ENCODE results near the gene NDC1.

Gene NDC1

DNA sequence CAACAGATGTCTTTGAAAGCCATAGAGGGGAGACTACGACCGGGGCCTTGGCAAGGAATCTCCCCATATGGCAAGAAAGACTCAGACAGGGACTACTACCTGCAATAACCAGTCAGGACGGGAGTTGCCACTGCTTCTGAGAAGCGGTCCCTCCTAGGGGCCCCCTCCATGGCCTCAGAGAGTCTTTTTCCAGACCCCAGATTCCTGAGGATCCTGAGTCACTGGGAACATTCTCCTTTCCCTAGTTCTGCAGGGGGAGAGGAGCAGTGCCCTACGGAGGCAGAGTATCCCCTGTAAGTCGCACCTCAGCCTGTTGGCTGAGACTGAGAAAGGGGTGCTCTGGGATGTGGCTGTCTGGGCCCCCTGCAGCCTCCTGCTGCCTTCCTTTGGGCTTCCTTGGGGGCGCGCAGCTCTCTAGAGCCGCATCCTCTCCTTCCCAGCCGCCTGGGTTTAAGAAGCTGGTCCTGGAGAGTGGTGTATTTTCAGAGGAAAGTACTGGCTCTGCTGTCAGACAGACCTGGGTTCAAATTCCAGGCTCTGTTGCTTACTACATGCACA, 107.0 kb downstream of the NDC1 start:
- no peak for DNase-seq (ENCODE audit: low spot score)
- in situ Hi-C loops (cut with MboI; ENCODE audit: low sequenced_read_pairs, unreplicated experiment): no loop called here

DNA sequence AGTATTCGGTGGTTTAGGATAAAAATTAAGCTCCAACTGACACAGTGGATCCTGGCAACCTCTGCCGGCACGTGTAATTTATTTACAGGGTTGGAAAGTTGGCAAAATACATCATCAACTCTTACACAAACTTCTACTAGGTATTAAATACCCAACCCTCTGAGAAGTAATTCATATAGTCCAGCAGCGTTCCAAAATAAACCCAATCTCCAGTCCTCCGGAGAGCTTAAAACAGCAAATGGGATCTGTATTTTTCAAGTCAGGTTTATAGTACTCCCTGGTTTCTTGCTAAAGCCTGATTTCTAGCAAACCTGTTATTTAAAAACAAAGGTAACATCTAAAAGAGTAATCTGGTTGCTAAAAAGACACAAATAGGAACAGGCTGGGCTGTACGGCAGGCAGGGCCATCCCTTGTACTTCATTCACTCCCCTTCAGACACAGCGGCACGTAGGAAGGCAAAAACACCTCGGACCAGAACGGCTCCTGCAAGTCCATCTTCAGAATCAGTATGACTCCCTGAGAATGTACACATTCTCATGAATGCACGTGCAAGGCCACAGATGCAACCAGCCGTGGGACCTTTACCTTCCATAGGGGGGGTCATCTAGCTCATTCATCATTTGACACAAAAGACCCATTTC, 107.8 kb downstream of the NDC1 start:
- in situ Hi-C loops (cut with MboI; ENCODE audit: low sequenced_read_pairs, unreplicated experiment): no loop called here
- TF ChIP-seq, protein P1, sequence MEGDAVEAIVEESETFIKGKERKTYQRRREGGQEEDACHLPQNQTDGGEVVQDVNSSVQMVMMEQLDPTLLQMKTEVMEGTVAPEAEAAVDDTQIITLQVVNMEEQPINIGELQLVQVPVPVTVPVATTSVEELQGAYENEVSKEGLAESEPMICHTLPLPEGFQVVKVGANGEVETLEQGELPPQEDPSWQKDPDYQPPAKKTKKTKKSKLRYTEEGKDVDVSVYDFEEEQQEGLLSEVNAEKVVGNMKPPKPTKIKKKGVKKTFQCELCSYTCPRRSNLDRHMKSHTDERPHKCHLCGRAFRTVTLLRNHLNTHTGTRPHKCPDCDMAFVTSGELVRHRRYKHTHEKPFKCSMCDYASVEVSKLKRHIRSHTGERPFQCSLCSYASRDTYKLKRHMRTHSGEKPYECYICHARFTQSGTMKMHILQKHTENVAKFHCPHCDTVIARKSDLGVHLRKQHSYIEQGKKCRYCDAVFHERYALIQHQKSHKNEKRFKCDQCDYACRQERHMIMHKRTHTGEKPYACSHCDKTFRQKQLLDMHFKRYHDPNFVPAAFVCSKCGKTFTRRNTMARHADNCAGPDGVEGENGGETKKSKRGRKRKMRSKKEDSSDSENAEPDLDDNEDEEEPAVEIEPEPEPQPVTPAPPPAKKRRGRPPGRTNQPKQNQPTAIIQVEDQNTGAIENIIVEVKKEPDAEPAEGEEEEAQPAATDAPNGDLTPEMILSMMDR (IDR thresholded peaks at IDR 0.05; ENCODE audit: borderline replicate concordance, control extremely low read depth, extremely low read depth, insufficient read depth, missing control alignments): no peak
- no peak for DNase-seq (ENCODE audit: low spot score)

More for the DNA sequence above, 107.0 kb downstream of the NDC1 start:
- TF ChIP-seq, protein P1 (IDR thresholded peaks at IDR 0.05; ENCODE audit: borderline replicate concordance, control extremely low read depth, extremely low read depth, insufficient read depth, missing control alignments): no peak

DNA sequence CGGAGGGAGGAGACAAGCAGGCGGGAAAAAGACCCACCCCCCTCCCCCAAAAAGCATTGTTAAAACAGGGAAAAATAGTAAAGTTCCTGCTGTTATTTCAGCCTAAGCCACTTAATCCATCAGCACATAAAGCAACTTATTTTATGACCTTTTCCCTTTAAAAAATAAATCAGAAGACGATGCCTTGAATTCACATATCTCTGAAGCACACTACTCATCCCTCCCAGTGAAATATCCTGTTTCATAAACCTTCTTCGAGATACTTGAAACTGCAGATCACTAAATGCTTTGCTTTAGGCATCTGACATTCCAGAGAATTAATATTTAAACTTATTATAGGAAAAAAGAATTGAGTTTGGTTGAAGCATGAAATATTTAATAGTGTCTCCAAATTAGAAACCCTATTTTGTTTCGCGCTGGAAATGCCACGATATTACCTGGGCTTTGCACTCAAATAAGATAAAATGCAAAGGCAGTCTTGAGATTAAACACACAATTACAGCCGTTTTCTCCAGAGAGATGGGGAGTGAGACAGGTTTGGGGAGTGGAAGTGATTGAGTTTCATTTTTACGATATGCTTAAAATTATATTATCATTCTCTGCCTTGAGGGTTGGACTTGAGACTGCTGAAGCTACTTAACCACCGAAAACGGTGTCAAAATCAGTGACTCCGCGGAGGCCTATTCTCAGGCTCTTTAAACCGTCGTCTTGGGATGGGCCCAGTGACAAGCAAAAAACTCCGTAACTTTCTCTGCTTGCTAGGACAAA, 108.5 kb downstream of the NDC1 start:
- no peak for DNase-seq (ENCODE audit: low spot score)
- in situ Hi-C loops (cut with MboI; ENCODE audit: low sequenced_read_pairs, unreplicated experiment): no loop called here
- TF ChIP-seq, protein P1 (IDR thresholded peaks at IDR 0.05; ENCODE audit: borderline replicate concordance, control extremely low read depth, extremely low read depth, insufficient read depth, missing control alignments): no peak

DNA sequence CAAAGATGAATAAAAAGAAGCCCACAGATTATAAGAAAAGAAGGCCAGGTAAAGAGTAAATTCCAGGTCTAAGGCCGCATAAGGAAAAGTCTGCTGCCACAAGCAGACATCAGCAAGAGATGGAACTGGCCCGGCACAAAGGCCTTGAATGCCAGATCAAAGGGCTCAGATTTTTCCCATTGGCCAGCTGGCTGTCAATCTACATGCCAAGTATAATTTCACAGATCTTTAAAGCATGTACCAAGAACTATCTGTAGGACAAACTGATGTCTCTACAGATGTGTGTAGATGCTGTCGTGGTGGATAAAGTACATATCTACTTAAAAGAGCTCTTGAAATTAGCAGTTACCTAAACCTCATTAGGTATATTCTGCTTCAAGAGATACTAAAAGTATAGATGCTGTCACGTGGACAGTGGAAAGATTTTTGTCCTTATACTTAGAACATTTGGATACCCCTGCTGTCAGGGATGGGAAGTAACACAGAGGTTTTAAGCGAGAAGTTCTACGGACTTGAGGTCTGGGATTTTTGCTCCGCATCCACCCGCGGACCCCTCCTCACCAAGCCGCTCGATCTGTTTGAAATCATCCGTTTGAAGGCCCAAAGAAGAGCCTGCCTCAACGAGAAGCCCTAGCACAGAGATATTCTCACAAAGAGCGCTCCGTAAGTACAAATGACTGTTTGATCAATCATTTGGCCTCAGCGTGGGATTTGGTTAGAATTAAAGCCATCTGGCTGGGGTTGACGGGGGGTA, 109.2 kb downstream of the NDC1 start:
- no peak for DNase-seq (ENCODE audit: low spot score)
- TF ChIP-seq, protein P1 (IDR thresholded peaks at IDR 0.05; ENCODE audit: borderline replicate concordance, control extremely low read depth, extremely low read depth, insufficient read depth, missing control alignments): no peak
- in situ Hi-C loops (cut with MboI; ENCODE audit: low sequenced_read_pairs, unreplicated experiment): no loop called here

DNA sequence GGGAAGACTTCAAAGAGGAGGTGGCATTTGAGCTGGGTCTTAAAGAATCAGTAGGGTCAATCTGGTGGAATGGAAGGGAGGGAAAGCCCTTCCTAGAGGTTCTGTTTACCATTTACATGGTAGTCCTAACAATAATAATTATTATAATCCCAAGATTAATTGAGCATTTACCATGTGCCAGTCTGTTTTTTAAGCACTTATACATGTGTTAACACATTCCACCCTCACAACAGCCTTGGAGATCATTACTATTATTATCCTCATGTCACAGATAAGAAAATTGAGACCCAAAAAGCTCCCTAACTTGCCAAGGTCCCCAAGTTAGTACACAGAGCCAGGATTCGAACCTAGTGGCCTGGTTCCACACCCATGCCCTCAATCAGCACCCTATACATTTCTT, 109.9 kb downstream of the NDC1 start:
- TF ChIP-seq, protein P1 (IDR thresholded peaks at IDR 0.05; ENCODE audit: borderline replicate concordance, control extremely low read depth, extremely low read depth, insufficient read depth, missing control alignments): no peak
- no peak for DNase-seq (ENCODE audit: low spot score)
- in situ Hi-C loops (cut with MboI; ENCODE audit: low sequenced_read_pairs, unreplicated experiment): no loop called here

DNA sequence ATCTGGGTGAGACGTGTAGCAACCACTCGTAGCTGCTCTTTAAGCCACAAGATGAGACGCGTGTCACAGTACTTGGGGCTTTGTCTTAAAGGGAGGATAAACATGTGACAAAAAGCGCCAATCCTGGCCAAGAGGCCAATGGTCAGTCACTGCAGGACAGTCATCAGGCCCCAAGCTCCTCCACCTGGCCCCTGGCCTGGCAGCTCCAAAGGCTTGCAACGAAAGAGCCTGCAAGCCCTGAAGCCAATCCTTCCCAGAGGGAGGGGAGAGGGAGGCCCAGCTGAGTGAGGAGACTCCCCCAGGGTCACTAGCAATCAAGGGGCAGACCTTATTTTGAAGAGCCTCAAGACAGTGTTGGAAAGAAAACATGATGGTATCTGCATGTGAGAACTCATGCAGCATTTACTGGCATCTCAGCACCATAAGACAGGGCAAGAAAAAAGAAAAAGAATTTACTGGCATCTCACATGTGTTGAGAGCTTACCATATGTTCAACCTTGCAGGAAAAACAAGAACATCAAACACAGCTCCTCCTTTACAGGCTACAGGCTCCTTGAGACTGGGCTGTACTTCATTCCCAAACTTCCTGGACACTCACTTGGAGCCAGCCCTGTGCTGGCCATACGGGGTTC, 110.5 kb downstream of the NDC1 start:
- TF ChIP-seq, protein P1 (IDR thresholded peaks at IDR 0.05; ENCODE audit: borderline replicate concordance, control extremely low read depth, extremely low read depth, insufficient read depth, missing control alignments): no peak
- DNase-seq (ENCODE audit: low spot score): no peak
- in situ Hi-C loops (cut with MboI; ENCODE audit: low sequenced_read_pairs, unreplicated experiment): no loop called here
